Mesothelial cell of epicardium (in vitro differentiated cells): ENCODE results near the gene CYP2D6. TPM values are rescaled to one million over a fixed set of nuclear protein-coding genes. Genes with fewer than 3 reads are reported as not detected.

ENCODE experiments used
- DNase-seq, 2 experiments: peaks; one replicate each; pipeline ENCODE4 v3.0.0; 2021; ENCODE audit warnings: low spot score in 2 of 2; ENCODE audit not compliant: unreplicated experiment in 2 of 2
- H3K27ac Mint-ChIP-seq: 2 replicates; pipeline ENCODE4 v1.8.0; 2021; ENCODE audit warnings: mixed read lengths
- H3K27me3 Mint-ChIP-seq: 2 replicates; pipeline ENCODE4 v1.8.0; 2021; ENCODE audit warnings: low read depth, mixed read lengths
- H3K36me3 Mint-ChIP-seq: 2 replicates; pipeline ENCODE4 v1.8.0; 2021; ENCODE audit warnings: mixed read lengths
- H3K4me1 Mint-ChIP-seq: 2 replicates; pipeline ENCODE4 v1.8.0; 2021; ENCODE audit warnings: mixed read lengths
- H3K4me3 Mint-ChIP-seq: 2 replicates; pipeline ENCODE4 v1.8.0; 2021; ENCODE audit warnings: mild to moderate bottlenecking, moderate library complexity, mixed read lengths
- H3K9me3 Mint-ChIP-seq: 2 replicates; pipeline ENCODE4 v1.8.0; 2021; ENCODE audit warnings: mixed read lengths
- CTCF ChIP-seq: fragments of 200-600 bp; sonication (generic); IDR thresholded peaks from one replicate; pipeline ENCODE4 v1.5.0; 2021; ENCODE audit warnings: antibody characterized with exemption; ENCODE audit not compliant: unreplicated experiment
- total RNA-seq: library from RNA; stranded (reverse); gene quantifications from 3 replicates; pipeline ENCODE4 v1.2.1, GENCODE V29; 2021

CYP2D6 gene
- total RNA-seq, 1 donor from 2014 or later: 7.2 TPM

GRCh38 chr22:42156121-42156520, 25.5 kb upstream of the CYP2D6 start:
- no peak for TF ChIP-seq CTCF
- H3K4me3 Mint-ChIP-seq: no peak overlapping the region
- peaks cover 2% of the 10 kb centered on the region for H3K4me1 Mint-ChIP-seq
- no peak for DNase-seq
- H3K27ac Mint-ChIP-seq: no peak overlapping the region
- no peaks in the 10 kb centered on the region for H3K27me3 Mint-ChIP-seq
- H3K9me3 Mint-ChIP-seq: no peaks in the 10 kb centered on the region
- H3K36me3 Mint-ChIP-seq: peaks cover 30% of the 10 kb centered on the region

DNA sequence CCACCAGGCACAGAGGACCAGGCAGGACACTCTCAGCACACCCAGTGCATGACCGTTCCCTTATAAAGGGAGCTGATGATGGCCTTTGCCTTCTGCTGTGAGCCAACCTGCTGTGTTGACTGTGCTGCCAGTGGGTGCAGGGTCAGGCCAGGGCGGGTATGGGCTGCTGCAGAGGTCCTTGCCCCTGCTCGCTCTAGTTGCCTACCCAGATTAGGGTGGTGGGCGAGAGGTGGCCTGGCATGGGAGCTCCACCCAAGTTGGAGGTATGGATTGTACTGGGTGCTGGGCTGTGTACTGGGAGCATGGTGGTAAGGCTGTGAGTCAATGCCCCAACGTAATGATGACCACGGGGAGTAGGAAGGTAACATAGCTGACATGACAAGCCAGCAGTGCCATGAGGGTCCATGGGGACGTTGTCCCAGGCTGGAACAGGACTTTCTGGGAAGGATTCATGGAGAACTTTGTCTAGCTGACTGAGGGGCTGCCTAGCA, 24.5 kb upstream of the CYP2D6 start:
- Mint-ChIP-seq H3K27ac (no peak overlapping the region), H3K36me3 (peaks cover 30% of the 10 kb centered on the region), H3K27me3 (no peaks in the 10 kb centered on the region), H3K4me1 (peaks cover 2% of the 10 kb centered on the region), H3K9me3 (no peaks in the 10 kb centered on the region), H3K4me3 (no peak overlapping the region)
- no peak for TF ChIP-seq CTCF
- DNase-seq: no peak

GRCh38 chr22:42154293-42155052, 23.9 kb upstream of the CYP2D6 start:
- no peak overlapping the region for H3K4me3 Mint-ChIP-seq
- peaks cover 2% of the 10 kb centered on the region for H3K4me1 Mint-ChIP-seq
- no peak for DNase-seq
- H3K9me3 Mint-ChIP-seq: no peaks in the 10 kb centered on the region
- H3K27me3 Mint-ChIP-seq: no peaks in the 10 kb centered on the region
- H3K27ac Mint-ChIP-seq: no peak overlapping the region
- peaks cover 30% of the 10 kb centered on the region for H3K36me3 Mint-ChIP-seq
- TF ChIP-seq CTCF: no peak

DNA sequence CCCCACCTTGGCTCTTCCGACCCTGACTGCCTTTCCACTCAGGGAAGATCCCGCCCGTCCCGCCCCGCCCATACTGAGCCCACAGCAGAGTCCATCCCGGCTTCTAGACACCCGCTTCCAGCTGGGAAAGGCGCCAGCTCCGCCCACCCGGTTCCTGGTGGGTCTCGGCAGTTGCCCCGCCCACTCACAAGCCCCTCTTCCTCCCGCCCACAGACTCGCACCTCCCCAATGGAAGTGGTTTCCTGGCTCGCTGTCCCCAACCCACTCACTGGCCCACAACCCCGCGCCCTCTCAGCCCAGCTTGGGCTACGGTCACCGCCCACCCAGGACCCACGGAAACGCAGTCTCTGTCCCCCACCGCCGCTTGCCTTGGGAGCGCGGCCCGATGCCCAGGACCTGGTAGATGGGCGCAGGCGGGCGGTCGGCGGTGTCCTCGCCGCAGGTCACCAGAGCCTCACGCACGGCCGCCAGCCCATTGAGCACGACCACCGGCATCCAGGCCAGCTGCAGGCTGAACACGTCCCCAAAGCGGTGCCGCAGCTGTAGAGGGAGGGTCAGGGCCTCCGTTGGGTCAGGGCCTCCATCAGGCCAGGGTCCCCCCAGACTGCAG, 22.2 kb upstream of the CYP2D6 start:
- no peak for TF ChIP-seq CTCF
- Mint-ChIP-seq H3K27me3 (no peaks in the 10 kb centered on the region), H3K9me3 (no peaks in the 10 kb centered on the region), H3K27ac (no peak overlapping the region), H3K4me1 (no peaks in the 10 kb centered on the region), H3K36me3 (peaks cover 34% of the 10 kb centered on the region), H3K4me3 (no peak overlapping the region)
- no peak for DNase-seq

DNA sequence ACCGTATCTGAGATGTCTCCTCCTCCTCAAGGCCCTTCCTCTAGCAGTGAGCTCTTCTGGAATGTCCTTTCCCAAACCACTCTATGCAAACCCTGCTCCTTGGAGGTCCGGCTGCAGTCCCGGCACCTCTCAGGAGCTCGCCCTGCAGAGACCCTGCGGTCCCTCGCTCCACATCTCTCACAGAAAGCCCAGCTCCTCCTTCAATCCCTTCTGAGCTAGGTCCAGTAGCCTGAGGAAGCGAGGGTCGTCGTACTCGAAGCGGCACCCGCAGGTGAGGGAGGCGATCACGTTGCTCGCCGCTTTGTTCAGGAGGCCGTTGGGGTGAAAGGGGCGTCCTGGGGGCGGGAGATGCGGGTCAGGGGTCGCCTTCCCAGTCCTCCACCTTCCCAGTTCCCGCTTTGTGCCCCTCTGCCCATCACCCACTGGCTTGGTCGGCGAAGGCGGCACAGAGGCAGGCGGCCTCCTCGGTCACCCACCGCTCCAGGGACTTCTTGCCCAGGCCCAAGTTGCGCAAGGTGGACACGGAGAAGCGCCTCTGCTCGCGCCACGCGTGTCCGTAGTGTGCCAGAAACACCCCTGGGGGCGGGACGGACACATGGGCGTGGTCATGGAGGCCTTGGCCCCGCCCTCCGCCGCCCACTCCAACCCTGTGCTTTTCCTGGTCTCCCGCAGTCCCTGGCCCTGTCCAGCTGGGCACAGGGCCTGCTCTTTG, 21.5 kb upstream of the CYP2D6 start:
- Mint-ChIP-seq H3K9me3 (no peaks in the 10 kb centered on the region), H3K36me3 (peaks cover 35% of the 10 kb centered on the region), H3K27me3 (no peaks in the 10 kb centered on the region), H3K4me3 (no peak overlapping the region), H3K27ac (no peak overlapping the region), H3K4me1 (no peaks in the 10 kb centered on the region)
- no peak for DNase-seq
- TF ChIP-seq CTCF: no peak
